H9 (cell line): ENCODE measurements around the gene SEC61A1. TPM values are rescaled to one million over a fixed set of nuclear protein-coding genes. Genes with fewer than 3 reads are reported as not detected.

Experiments used
- DNase-seq: peaks from one replicate; pipeline ENCODE4 v3.0.0-alpha.2; 2017
- H2AFZ ChIP-seq: one replicate; pipeline ENCODE4 v1.6.1; 2013; ENCODE audit warnings: mild to moderate bottlenecking, low read length, control low read depth, moderate library complexity
- H2AK5ac ChIP-seq: 2 replicates; pipeline ENCODE4 v1.6.1; 2013; ENCODE audit warnings: low read length, control low read depth, mixed read lengths; ENCODE audit not compliant: insufficient read length
- H2BK120ac ChIP-seq: one replicate; pipeline ENCODE4 v1.6.1; 2013; ENCODE audit warnings: low read depth, mild to moderate bottlenecking, low read length, control low read depth, inconsistent platforms; ENCODE audit not compliant: poor library complexity, severe bottlenecking
- H2BK12ac ChIP-seq: 2 replicates; pipeline ENCODE4 v1.6.1; 2013; ENCODE audit warnings: low read length, control low read depth, mixed read lengths, low read depth; ENCODE audit not compliant: insufficient read length
- H2BK15ac ChIP-seq: 2 replicates; pipeline ENCODE4 v1.6.1; 2013; ENCODE audit warnings: low read depth, low read length, control low read depth
- H2BK20ac ChIP-seq: one replicate; pipeline ENCODE4 v1.6.1; 2013; ENCODE audit warnings: low read depth, mild to moderate bottlenecking, low read length, control low read depth, inconsistent platforms; ENCODE audit not compliant: poor library complexity, severe bottlenecking
- H2BK5ac ChIP-seq: 2 replicates; pipeline ENCODE4 v1.6.1; 2013; ENCODE audit warnings: low read length, control low read depth, mixed read lengths; ENCODE audit not compliant: insufficient read length
- H3K14ac ChIP-seq: 2 replicates; pipeline ENCODE4 v1.6.1; 2013; ENCODE audit warnings: low read length, control low read depth; ENCODE audit not compliant: insufficient read depth
- H3K18ac ChIP-seq: 2 replicates; pipeline ENCODE4 v1.6.1; 2013; ENCODE audit warnings: low read depth, mild to moderate bottlenecking, mixed read lengths, low read length, control low read depth; ENCODE audit not compliant: insufficient read length
- H3K23ac ChIP-seq: 2 replicates; pipeline ENCODE4 v1.6.1; 2013; ENCODE audit warnings: low read length, control low read depth, mixed read lengths, low read depth; ENCODE audit not compliant: insufficient read length
- H3K23me2 ChIP-seq: 2 replicates; pipeline ENCODE4 v1.6.1; 2013; ENCODE audit warnings: low read depth, mild to moderate bottlenecking, mixed read lengths, low read length, control low read depth; ENCODE audit not compliant: insufficient read length, poor library complexity, severe bottlenecking
- H3K27ac ChIP-seq: 2 replicates; pipeline ENCODE4 v1.5.1; 2013; ENCODE audit warnings: low read length, control low read depth, mixed read lengths, low read depth; ENCODE audit not compliant: insufficient read length
- H3K27me3 ChIP-seq: 2 replicates; pipeline ENCODE4 v1.6.1; 2013; ENCODE audit warnings: low read length, control low read depth, inconsistent platforms; ENCODE audit not compliant: insufficient read depth
- H3K4ac ChIP-seq: 2 replicates; pipeline ENCODE4 v1.6.1; 2013; ENCODE audit warnings: low read depth, mild to moderate bottlenecking, control low read depth, inconsistent platforms, low read length, moderate library complexity
- H3K4me1 ChIP-seq: 2 replicates; pipeline ENCODE4 v1.6.1; 2013; ENCODE audit warnings: low read length, control low read depth, inconsistent platforms; ENCODE audit not compliant: insufficient read depth
- H3K4me2 ChIP-seq: 2 replicates; pipeline ENCODE4 v1.6.1; 2013; ENCODE audit warnings: low read length, control low read depth, mixed read lengths; ENCODE audit not compliant: insufficient read length, insufficient read depth
- H3K56ac ChIP-seq: 2 replicates; pipeline ENCODE4 v1.6.1; 2013; ENCODE audit warnings: low read depth, mild to moderate bottlenecking, mixed read lengths, low read length, control low read depth; ENCODE audit not compliant: insufficient read length
- H3K79me1 ChIP-seq: 2 replicates; pipeline ENCODE4 v1.6.1; 2013; ENCODE audit warnings: low read depth, mild to moderate bottlenecking, moderate library complexity, low read length, control low read depth, inconsistent platforms; ENCODE audit not compliant: insufficient read depth, poor library complexity, severe bottlenecking
- H3K79me2 ChIP-seq: 2 replicates; pipeline ENCODE4 v1.6.1; 2013; ENCODE audit warnings: low read length, control low read depth, inconsistent platforms; ENCODE audit not compliant: insufficient read depth
- H3K9ac ChIP-seq: 2 replicates; pipeline ENCODE4 v1.6.1; 2013; ENCODE audit warnings: low read length, control low read depth, mixed read lengths; ENCODE audit not compliant: insufficient read length; ENCODE audit errors: extremely low read depth
- H3K9me3 ChIP-seq: one replicate; pipeline ENCODE4 v1.6.1; 2013; ENCODE audit warnings: low read depth, low read length, inconsistent platforms; ENCODE audit not compliant: control insufficient read depth
- H3T11ph ChIP-seq: one replicate; pipeline ENCODE4 v1.6.1; 2013; ENCODE audit warnings: mild to moderate bottlenecking, low read length, control low read depth, inconsistent platforms
- H4K20me1 ChIP-seq: one replicate; pipeline ENCODE4 v1.6.1; 2013; ENCODE audit not compliant: control insufficient read depth, insufficient read length, insufficient read depth
- H4K5ac ChIP-seq: 2 replicates; pipeline ENCODE4 v1.6.1; 2013; ENCODE audit warnings: low read depth, mild to moderate bottlenecking, mixed read lengths, low read length, control low read depth; ENCODE audit not compliant: insufficient read length
- H4K8ac ChIP-seq: replicated peaks from 2 replicates; pipeline ENCODE4 v1.6.1; 2013; ENCODE audit warnings: low read length, control low read depth, mixed read lengths, low read depth; ENCODE audit not compliant: insufficient read length
- H4K91ac ChIP-seq: 2 replicates; pipeline ENCODE4 v1.6.1; 2013; ENCODE audit warnings: low read depth, mild to moderate bottlenecking, moderate library complexity, mixed read lengths, low read length, control low read depth; ENCODE audit not compliant: insufficient read length
- H3K27ac Mint-ChIP-seq, 3 experiments: 2 replicates in 2 of 3; 3 replicates in 1 of 3; pipeline ENCODE4 v1.8.0; 2020 to 2021; ENCODE audit warnings: mixed read lengths in 3 of 3, mild to moderate bottlenecking in 1 of 3, moderate library complexity in 1 of 3
- H3K27me3 Mint-ChIP-seq: 2 replicates; pipeline ENCODE4 v1.8.0; 2021; ENCODE audit warnings: low read depth, mild to moderate bottlenecking, moderate library complexity, mixed read lengths
- H3K36me3 Mint-ChIP-seq, 3 experiments: 2 replicates in 2 of 3; 3 replicates in 1 of 3; pipeline ENCODE4 v1.8.0; 2020 to 2021; ENCODE audit warnings: low read depth in 3 of 3, mixed read lengths in 3 of 3; ENCODE audit not compliant: insufficient read depth in 1 of 3
- H3K4me1 Mint-ChIP-seq, 2 experiments: 2 replicates each; pipeline ENCODE4 v1.8.0; 2020; ENCODE audit warnings: mixed read lengths in 2 of 2
- H3K4me3 Mint-ChIP-seq, 2 experiments: 2 replicates in 1 of 2; 3 replicates in 1 of 2; pipeline ENCODE4 v1.8.0; 2020 to 2021; ENCODE audit warnings: mild to moderate bottlenecking in 2 of 2, mixed read lengths in 2 of 2, moderate library complexity in 1 of 2
- H3K9me3 Mint-ChIP-seq, 2 experiments: 2 replicates in 1 of 2; 3 replicates in 1 of 2; pipeline ENCODE4 v1.8.0; 2020; ENCODE audit warnings: mild to moderate bottlenecking in 2 of 2, mixed read lengths in 2 of 2, moderate library complexity in 1 of 2
- CTCF ChIP-seq: fragments of 200-600 bp; sonication (generic); conservative IDR thresholded peaks from 3 replicates; pipeline ENCODE4 v1.8.0; 2021; ENCODE audit warnings: antibody characterized with exemption, mild to moderate bottlenecking
- WGBS: extraction: QIAGEN DNeasy Blood & Tissue Kit; methylation state at CpG from one replicate; pipeline ENCODE4 v1.1.7; 2013; ENCODE audit warnings: missing lambda C conversion rate, low lambda C conversion rate, mixed read lengths; ENCODE audit not compliant: insufficient read length; ENCODE audit errors: extremely low coverage; 5-methylcytosine and 5-hydroxymethylcytosine counted together
- total RNA-seq: library from RNA; stranded (reverse); gene quantifications from 2 replicates; pipeline ENCODE4 v1.2.1, GENCODE V29; 2021

Gene SEC61A1
- total RNA-seq, 1 experiment from 2014 or later = 146 TPM

GRCh38 chr3:128040660-128041059 lies 11.6 kb upstream of the SEC61A1 start:
- Histone ChIP-seq H3K9me3 (no peaks in the 10 kb centered on the region), H3T11ph (no peak overlapping the region), H4K8ac (no peak overlapping the region), H4K5ac (no peak overlapping the region), H2BK20ac (no peak overlapping the region), H4K20me1 (no peaks in the 10 kb centered on the region), H3K9ac (no peak overlapping the region), H2BK120ac (no peak overlapping the region), H3K4me2 (no peak overlapping the region), H3K27ac (no peak overlapping the region), H3K23me2 (no peaks in the 10 kb centered on the region), H4K91ac (no peak overlapping the region), H3K4ac (no peak overlapping the region), H3K79me2 (no peaks in the 10 kb centered on the region), H3K23ac (no peak overlapping the region), H3K14ac (no peak overlapping the region), H2AK5ac (no peak overlapping the region), H2BK12ac (no peak overlapping the region), H3K4me1 (no peaks in the 10 kb centered on the region), H3K56ac (no peak overlapping the region), H3K27me3 (no peaks in the 10 kb centered on the region), H2BK5ac (no peak overlapping the region), H3K79me1 (no peaks in the 10 kb centered on the region), H2BK15ac (no peak overlapping the region), H2AFZ (no peak overlapping the region), H3K18ac (no peak overlapping the region)
- TF ChIP-seq CTCF = no peak
- H3K27me3 Mint-ChIP-seq = peaks cover 35% of the 10 kb centered on the region
- no peaks in the 10 kb centered on the region for H3K4me1 Mint-ChIP-seq
- no peak overlapping the region for H3K27ac Mint-ChIP-seq
- H3K4me3 Mint-ChIP-seq = no peak overlapping the region
- H3K36me3 Mint-ChIP-seq = no peaks in the 10 kb centered on the region
- DNase-seq = no peak
- no CpG with 5 or more reads among the region's 1 CpG for WGBS
- H3K9me3 Mint-ChIP-seq = no peaks in the 10 kb centered on the region
